Prostate gland (tissue), 2 donors: Measurements from ENCODE around the gene SF3A2. TPM values are rescaled to one million over a fixed set of nuclear protein-coding genes. Genes with fewer than 3 reads are reported as not detected.

ENCODE experiments used
- DNase-seq: peaks from one replicate; pipeline ENCODE4 v3.0.0-alpha.2; 2019; ENCODE audit warnings: low spot score
- H3K27ac ChIP-seq, 2 donors: fragments of 200-600 bp; sonication (generic); 2 replicates each; pipeline ENCODE4 v1.5.1; 2017 to 2019
- H3K27me3 ChIP-seq: fragments of 200-600 bp; sonication (generic); replicated peaks from 2 replicates; pipeline ENCODE4 v1.5.1; 2019; ENCODE audit not compliant: insufficient read depth
- H3K36me3 ChIP-seq, 2 donors: fragments of 200-600 bp; sonication (generic); 1 replicate in 1 of 2; 2 replicates in 1 of 2; pipeline versions ENCODE4 v1.5.1 to v1.8.1; 2017 to 2019
- H3K4me1 ChIP-seq: fragments of 200-600 bp; sonication (generic); replicated peaks from 2 replicates; pipeline ENCODE4 v1.5.1; 2019
- H3K4me3 ChIP-seq, 2 donors: fragments of 200-600 bp; sonication (generic); 2 replicates each; pipeline ENCODE4 v1.5.1; 2017 to 2019
- H3K9me3 ChIP-seq: fragments of 200-600 bp; sonication (generic); 2 replicates; pipeline ENCODE4 v1.5.1; 2017
- CTCF ChIP-seq, 4 experiments: fragments of 200-600 bp in 2 of 4; fragments of 450-650 bp in 2 of 4; sonication (generic) in 2 of 4; IDR thresholded peaks; 1 replicate in 3 of 4; 2 replicates in 1 of 4; pipeline ENCODE4 v1.5.1; 2016 to 2019; ENCODE audit warnings: antibody characterized with exemption in 4 of 4, mild to moderate bottlenecking in 2 of 4, moderate library complexity in 2 of 4
- POLR2A ChIP-seq: fragments of 450-650 bp; IDR thresholded peaks from one replicate; pipeline ENCODE4 v1.6.1; 2016; ENCODE audit warnings: antibody characterized with exemption, mild to moderate bottlenecking
- POLR2AphosphoS5 ChIP-seq: sonication (generic); formaldehyde crosslinking; IDR thresholded peaks from one replicate; pipeline ENCODE4 v1.6.1; 2017; ENCODE audit warnings: antibody characterized with exemption
- WGBS: methylation state at CpG from one replicate; pipeline ENCODE4 v1.1.5; 2018; 5-methylcytosine and 5-hydroxymethylcytosine counted together
- intact Hi-C: fragments of 100-400 bp; cut with DNase I; formaldehyde crosslinking; loops from one replicate; pipeline ENCODE4 v1.14.2; 2022
- total RNA-seq, 2 donors: library from RNA; depleted of rRNA; stranded (reverse); fragments of >200 nt; gene quantifications; one replicate each; pipeline ENCODE4 v1.1.0, GENCODE V29; 2016

The SF3A2 gene
- total RNA-seq, 2 donors from 2014 or later: 31.9 to 113 TPM

- intact Hi-C loops: no loop called here
- no peaks in the 10 kb centered on the region for H3K27me3 ChIP-seq
- no peak overlapping the region for H3K27ac ChIP-seq
- TF ChIP-seq POLR2AphosphoS5 (no peak), POLR2A (no peak), CTCF (IDR thresholded peaks at IDR 0.05) (no peak)
- no peaks in the 10 kb centered on the region for H3K9me3 ChIP-seq
- no peak overlapping the region for H3K4me3 ChIP-seq
- 90% methylated on average over 10 of the region's 12 CpGs for WGBS
- peaks cover 12% of the 10 kb centered on the region for H3K4me1 ChIP-seq
- peaks cover 40 to 43% of the 10 kb centered on the region in 2 donors for H3K36me3 ChIP-seq
- DNase-seq: no peak
These were observed 7.4 kb downstream of the SF3A2 start for GRCh38 chr19:2244125-2244411.

GRCh38 chr19:2244486-2244885, 7.9 kb downstream of the SF3A2 start:
- no peak for TF ChIP-seq POLR2AphosphoS5
- TF ChIP-seq CTCF (IDR thresholded peaks at IDR 0.05): no peak
- no peak for TF ChIP-seq POLR2A
- Histone ChIP-seq H3K27ac (no peak overlapping the region), H3K9me3 (no peaks in the 10 kb centered on the region), H3K27me3 (no peaks in the 10 kb centered on the region), H3K4me3 (no peak overlapping the region), H3K36me3 (peaks cover 40 to 43% of the 10 kb centered on the region in 2 donors), H3K4me1 (peaks cover 12% of the 10 kb centered on the region)
- intact Hi-C loops: no loop called here
- WGBS: 92% methylated on average over 21 of the region's 21 CpGs
- DNase-seq: no peak

- 94% methylated on average over 15 of the region's 15 CpGs for WGBS
- intact Hi-C loops: no loop called here
These were observed 8.6 kb downstream of the SF3A2 start for GRCh38 chr19:2245273-2245672.

GRCh38 chr19:2246014-2246620, 9.5 kb downstream of the SF3A2 start:
- DNase-seq: no peak
- Histone ChIP-seq H3K36me3 (peaks cover 40 to 43% of the 10 kb centered on the region in 2 donors), H3K4me3 (no peak overlapping the region), H3K27me3 (no peaks in the 10 kb centered on the region), H3K9me3 (no peaks in the 10 kb centered on the region), H3K4me1 (peaks cover 6% of the 10 kb centered on the region), H3K27ac (no peak overlapping the region)
- WGBS: 88% methylated on average over 21 of the region's 25 CpGs
- intact Hi-C loops: no loop called here
- TF ChIP-seq POLR2A: no peak
- no peak for TF ChIP-seq POLR2AphosphoS5
- TF ChIP-seq CTCF (IDR thresholded peaks at IDR 0.05): no peak

More at GRCh38 chr19:2245273-2245672, 8.6 kb downstream of the SF3A2 start:
- H3K4me1 ChIP-seq: peaks cover 12% of the 10 kb centered on the region
- H3K4me3 ChIP-seq: no peak overlapping the region
- H3K9me3 ChIP-seq: no peaks in the 10 kb centered on the region
- no peak for DNase-seq
- no peak for TF ChIP-seq CTCF (IDR thresholded peaks at IDR 0.05)
- no peak for TF ChIP-seq POLR2AphosphoS5
- H3K27ac ChIP-seq: no peak overlapping the region
- H3K36me3 ChIP-seq: peaks cover 40 to 43% of the 10 kb centered on the region in 2 donors
- H3K27me3 ChIP-seq: no peaks in the 10 kb centered on the region

GRCh38 chr19:2246801-2247361, 10.3 kb downstream of the SF3A2 start:
- DNase-seq: no peak
- peaks cover 4% of the 10 kb centered on the region for H3K27me3 ChIP-seq
- H3K4me3 ChIP-seq: no peak overlapping the region
- H3K9me3 ChIP-seq: no peaks in the 10 kb centered on the region
- TF ChIP-seq CTCF (IDR thresholded peaks at IDR 0.05): no peak
- TF ChIP-seq POLR2AphosphoS5: no peak
- no peak for TF ChIP-seq POLR2A
- peaks cover 40 to 43% of the 10 kb centered on the region in 2 donors for H3K36me3 ChIP-seq
- no peak overlapping the region for H3K27ac ChIP-seq
- H3K4me1 ChIP-seq: no peaks in the 10 kb centered on the region
- intact Hi-C loops: no loop called here
- 81% methylated on average over 20 of the region's 26 CpGs for WGBS
